Parathyroid adenoma (tissue), 2 donors: ENCODE measurements around the gene PLCL2.

ENCODE experiments used
- H2AFZ ChIP-seq: fragments of 300-600 bp; sonication (generic); one replicate; pipeline ENCODE4 v1.7.0; 2017; ENCODE audit warnings: antibody characterized with exemption, mild to moderate bottlenecking
- H3K27ac ChIP-seq: fragments of 300-600 bp; sonication (generic); one replicate; pipeline ENCODE4 v1.7.0; 2017
- H3K27me3 ChIP-seq: fragments of 300-600 bp; sonication (generic); one replicate; pipeline ENCODE4 v1.7.0; 2017; ENCODE audit warnings: low read length; ENCODE audit not compliant: control insufficient read depth, insufficient read depth
- H3K36me3 ChIP-seq: fragments of 300-600 bp; sonication (generic); one replicate; pipeline ENCODE4 v1.7.0; 2017; ENCODE audit warnings: low read length; ENCODE audit not compliant: control insufficient read depth, insufficient read depth
- H3K4me1 ChIP-seq: fragments of 300-600 bp; sonication (generic); one replicate; pipeline ENCODE4 v1.7.0; 2017; ENCODE audit warnings: control low read depth
- H3K4me2 ChIP-seq: fragments of 300-600 bp; sonication (generic); one replicate; pipeline ENCODE4 v1.7.0; 2017; ENCODE audit warnings: low read length
- H3K4me3 ChIP-seq: fragments of 300-600 bp; sonication (generic); one replicate; pipeline ENCODE4 v1.7.0; 2017; ENCODE audit warnings: low read depth, low read length
- H3K79me2 ChIP-seq: fragments of 300-600 bp; sonication (generic); one replicate; pipeline ENCODE4 v1.7.0; 2017; ENCODE audit warnings: control low read depth
- H3K9ac ChIP-seq: fragments of 300-600 bp; sonication (generic); one replicate; pipeline ENCODE4 v1.7.0; 2017; ENCODE audit warnings: mild to moderate bottlenecking
- H3K9me3 ChIP-seq: fragments of 300-600 bp; sonication (generic); one replicate; pipeline ENCODE4 v1.7.0; 2017; ENCODE audit warnings: low read length; ENCODE audit not compliant: control insufficient read depth
- TF ChIP-seq, protein P1 (sequence below): fragments of 300-600 bp; sonication (generic); IDR thresholded peaks from one replicate; pipeline ENCODE4 v1.7.0; 2017; ENCODE audit warnings: antibody characterized with exemption, mild to moderate bottlenecking
- donor health status: primary hyperparathyroidism.

PLCL2 gene

GRCh38 chr3:17055374-17056276, 170.9 kb downstream of the PLCL2 start:
- Histone ChIP-seq H3K27me3 (no peaks in the 10 kb centered on the region), H3K4me2 (no peak overlapping the region), H3K4me3 (no peak overlapping the region), H3K36me3 (no peaks in the 10 kb centered on the region), H3K79me2 (no peaks in the 10 kb centered on the region), H3K4me1 (no peaks in the 10 kb centered on the region), H3K27ac (no peak overlapping the region), H3K9me3 (no peaks in the 10 kb centered on the region), H2AFZ (no peak overlapping the region), H3K9ac (no peak overlapping the region)
- TF ChIP-seq, protein P1, sequence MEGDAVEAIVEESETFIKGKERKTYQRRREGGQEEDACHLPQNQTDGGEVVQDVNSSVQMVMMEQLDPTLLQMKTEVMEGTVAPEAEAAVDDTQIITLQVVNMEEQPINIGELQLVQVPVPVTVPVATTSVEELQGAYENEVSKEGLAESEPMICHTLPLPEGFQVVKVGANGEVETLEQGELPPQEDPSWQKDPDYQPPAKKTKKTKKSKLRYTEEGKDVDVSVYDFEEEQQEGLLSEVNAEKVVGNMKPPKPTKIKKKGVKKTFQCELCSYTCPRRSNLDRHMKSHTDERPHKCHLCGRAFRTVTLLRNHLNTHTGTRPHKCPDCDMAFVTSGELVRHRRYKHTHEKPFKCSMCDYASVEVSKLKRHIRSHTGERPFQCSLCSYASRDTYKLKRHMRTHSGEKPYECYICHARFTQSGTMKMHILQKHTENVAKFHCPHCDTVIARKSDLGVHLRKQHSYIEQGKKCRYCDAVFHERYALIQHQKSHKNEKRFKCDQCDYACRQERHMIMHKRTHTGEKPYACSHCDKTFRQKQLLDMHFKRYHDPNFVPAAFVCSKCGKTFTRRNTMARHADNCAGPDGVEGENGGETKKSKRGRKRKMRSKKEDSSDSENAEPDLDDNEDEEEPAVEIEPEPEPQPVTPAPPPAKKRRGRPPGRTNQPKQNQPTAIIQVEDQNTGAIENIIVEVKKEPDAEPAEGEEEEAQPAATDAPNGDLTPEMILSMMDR = no peak

GRCh38 chr3:17057321-17057720, 172.6 kb downstream of the PLCL2 start:
- Histone ChIP-seq H2AFZ (no peak overlapping the region), H3K27me3 (no peaks in the 10 kb centered on the region), H3K4me2 (no peak overlapping the region), H3K27ac (no peak overlapping the region), H3K79me2 (no peaks in the 10 kb centered on the region), H3K9ac (no peak overlapping the region), H3K9me3 (no peaks in the 10 kb centered on the region), H3K4me3 (no peak overlapping the region), H3K4me1 (no peaks in the 10 kb centered on the region), H3K36me3 (no peaks in the 10 kb centered on the region)
- TF ChIP-seq, protein P1 = no peak

GRCh38 chr3:17059989-17060550, 175.3 kb downstream of the PLCL2 start:
- H3K4me3 ChIP-seq = no peak overlapping the region
- H3K9ac ChIP-seq = no peak overlapping the region
- no peaks in the 10 kb centered on the region for H3K4me1 ChIP-seq
- no peak overlapping the region for H3K4me2 ChIP-seq
- H3K27ac ChIP-seq = no peak overlapping the region
- H3K79me2 ChIP-seq = no peaks in the 10 kb centered on the region
- H3K9me3 ChIP-seq = no peaks in the 10 kb centered on the region
- H3K27me3 ChIP-seq = no peaks in the 10 kb centered on the region
- H2AFZ ChIP-seq = no peak overlapping the region
- TF ChIP-seq, protein P1 = no peak
- no peaks in the 10 kb centered on the region for H3K36me3 ChIP-seq

DNA sequence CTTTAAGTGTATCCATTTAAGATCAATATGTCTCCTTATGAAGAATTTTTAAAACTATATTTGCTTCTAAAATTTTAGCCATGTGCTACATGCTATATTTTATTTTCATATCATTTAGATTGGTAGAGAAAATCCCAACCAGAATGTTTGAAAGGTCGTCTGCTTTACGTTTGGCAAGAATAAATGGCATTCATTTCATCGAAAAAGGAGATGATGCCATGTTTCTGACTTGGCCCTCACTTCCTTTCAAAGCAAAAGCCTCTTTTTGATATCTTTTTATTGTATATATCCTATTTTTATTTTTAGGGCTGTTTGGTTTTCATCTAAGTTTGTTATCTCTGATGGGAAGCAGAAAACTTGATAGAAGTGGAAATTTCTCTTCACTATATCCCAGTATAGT, 176.2 kb downstream of the PLCL2 start:
- H3K36me3 ChIP-seq = no peaks in the 10 kb centered on the region
- H3K4me3 ChIP-seq = no peak overlapping the region
- H3K79me2 ChIP-seq = no peaks in the 10 kb centered on the region
- H3K27me3 ChIP-seq = no peaks in the 10 kb centered on the region
- no peak overlapping the region for H3K27ac ChIP-seq
- TF ChIP-seq, protein P1 = no peak
- no peak overlapping the region for H3K4me2 ChIP-seq
- H2AFZ ChIP-seq = no peak overlapping the region
- H3K4me1 ChIP-seq = no peaks in the 10 kb centered on the region
- no peak overlapping the region for H3K9ac ChIP-seq
- no peaks in the 10 kb centered on the region for H3K9me3 ChIP-seq
